ENCODE data around the gene UBE2J1.

- TF ChIP-seq CTCF (conservative IDR thresholded peaks at IDR 0.05 in 1 of 2, IDR thresholded peaks at IDR 0.05 in 1 of 2; ENCODE audit: low read depth in 1 of 2, low read length in 2 of 2) (no peak), EZH2 (IDR thresholded peaks at IDR 0.05; ENCODE audit: low read length, missing control alignments) (no peak)
Observed at GRCh38 chr6:89302195-89302770, 50.2 kb downstream of the UBE2J1 start.

Measured in fibroblast of lung (primary cell).